NCI-H748 (cell line): ENCODE data around the gene NOS3.

Source experiments
- DNase-seq: peaks from one replicate; lab custom pipeline; 2025; ENCODE audit not compliant: unreplicated experiment; lab: John Stamatoyannopoulos, UW

The NOS3 gene

GRCh38 chr7:150977382-150978125 is 13.3 kb upstream of the NOS3 start:
- DNase-seq: peak; percentile 67

GRCh38 chr7:150978126-150978789 is 12.6 kb upstream of the NOS3 start, which contains the start of gene KCNH2:
TSS of gene KCNH2 (minus strand) at chr7:150978321. CDS start at chr7:150977913, 408 bp downstream.
- peak; percentile 91 for DNase-seq

GRCh38 chr7:150979713-150980390 is 11.0 kb upstream of the NOS3 start:
- no peak for DNase-seq

GRCh38 chr7:150980663-150981062 is 10.2 kb upstream of the NOS3 start:
- DNase-seq: no peak

- no peak for DNase-seq
Observed at GRCh38 chr7:150981644-150982043, 9.2 kb upstream of the NOS3 start.

GRCh38 chr7:150982351-150982750 is 8.5 kb upstream of the NOS3 start:
- DNase-seq: no peak

GRCh38 chr7:150983893-150984368 is 6.9 kb upstream of the NOS3 start:
- no peak for DNase-seq

- peak; percentile 78 for DNase-seq
Observed at GRCh38 chr7:150986099-150986512, 4.7 kb upstream of the NOS3 start.

GRCh38 chr7:150986556-150986955 is 4.3 kb upstream of the NOS3 start:
- DNase-seq: no peak

GRCh38 chr7:150988230-150989226 is 2.3 kb upstream of the NOS3 start:
- DNase-seq: peak; percentile 69

GRCh38 chr7:150989456-150989855 is 1.4 kb upstream of the NOS3 start:
- DNase-seq: no peak

- no peak for DNase-seq
Observed at GRCh38 chr7:150992051-150992640, 1.3 kb downstream of the NOS3 start.

- DNase-seq: peak; percentile 30
Observed at GRCh38 chr7:150992833-150993302, 2.1 kb downstream of the NOS3 start.

- no peak for DNase-seq
Observed at GRCh38 chr7:150993511-150993910, 2.7 kb downstream of the NOS3 start.

GRCh38 chr7:150994141-150994837 is 3.5 kb downstream of the NOS3 start:
- no peak for DNase-seq

- no peak for DNase-seq
Observed at GRCh38 chr7:150994838-150995510, 4.2 kb downstream of the NOS3 start.

GRCh38 chr7:150996376-150997074 is 5.7 kb downstream of the NOS3 start:
- no peak for DNase-seq

- DNase-seq: no peak
Observed at GRCh38 chr7:150997075-150997511, 6.3 kb downstream of the NOS3 start.
